Sciatic nerve (tissue), 2 donors: Measurements from ENCODE around the gene RINL. TPM values are rescaled to one million over a fixed set of nuclear protein-coding genes. Genes with fewer than 3 reads are reported as not detected.
A peak's percentile ranks its signal among the peaks of the same experiment; 100 is the strongest.

Source experiments
- ATAC-seq: fragments of 200-7000 bp; cut with Tn5 transposase; one replicate; pipeline ENCODE4 v1.9.1; 2020; ENCODE audit warnings: mild to moderate bottlenecking, moderate library complexity
- DNase-seq: peaks from one replicate; pipeline ENCODE4 v3.0.0-alpha.2; 2020; ENCODE audit warnings: low spot score
- intact Hi-C: fragments of 100-400 bp; cut with DNase I; formaldehyde crosslinking; loops from one replicate; pipeline ENCODE4 v1.14.2; 2022
- total RNA-seq: library from RNA; stranded (reverse); fragmentation: NEBNext Ultra II Directional; extraction: Animal tissue kit (Norgen Biotek cat#: 25700); gene quantifications from one replicate; pipeline ENCODE4 v1.2.1, GENCODE V29; 2021
- donor health status: DM: no; HTN: no; CAD: no.
- donor health status: DM: no; HTN: no; CAD: no.

RINL gene, protein sequence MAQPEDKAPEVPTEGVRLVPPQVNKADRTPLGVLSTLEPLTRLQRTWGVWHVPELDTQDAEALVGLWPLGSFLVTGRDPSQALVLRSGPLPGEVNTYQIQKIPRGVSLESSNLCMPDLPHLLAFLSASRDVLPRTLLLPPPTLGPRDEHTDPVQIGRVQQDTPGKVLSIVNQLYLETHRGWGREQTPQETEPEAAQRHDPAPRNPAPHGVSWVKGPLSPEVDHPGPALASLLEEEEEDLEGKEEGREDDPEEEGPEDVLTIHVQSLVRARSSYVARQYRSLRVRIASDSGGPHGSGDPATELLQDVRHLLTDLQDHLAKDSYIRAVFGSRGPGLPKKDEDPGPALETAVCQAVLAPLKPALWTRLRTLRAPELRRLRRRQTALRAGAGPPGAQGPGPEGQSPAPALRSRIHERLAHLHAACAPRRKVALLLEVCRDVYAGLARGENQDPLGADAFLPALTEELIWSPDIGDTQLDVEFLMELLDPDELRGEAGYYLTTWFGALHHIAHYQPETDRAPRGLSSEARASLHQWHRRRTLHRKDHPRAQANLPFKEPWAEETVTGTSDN
- 9.6 TPM for total RNA-seq

DNA sequence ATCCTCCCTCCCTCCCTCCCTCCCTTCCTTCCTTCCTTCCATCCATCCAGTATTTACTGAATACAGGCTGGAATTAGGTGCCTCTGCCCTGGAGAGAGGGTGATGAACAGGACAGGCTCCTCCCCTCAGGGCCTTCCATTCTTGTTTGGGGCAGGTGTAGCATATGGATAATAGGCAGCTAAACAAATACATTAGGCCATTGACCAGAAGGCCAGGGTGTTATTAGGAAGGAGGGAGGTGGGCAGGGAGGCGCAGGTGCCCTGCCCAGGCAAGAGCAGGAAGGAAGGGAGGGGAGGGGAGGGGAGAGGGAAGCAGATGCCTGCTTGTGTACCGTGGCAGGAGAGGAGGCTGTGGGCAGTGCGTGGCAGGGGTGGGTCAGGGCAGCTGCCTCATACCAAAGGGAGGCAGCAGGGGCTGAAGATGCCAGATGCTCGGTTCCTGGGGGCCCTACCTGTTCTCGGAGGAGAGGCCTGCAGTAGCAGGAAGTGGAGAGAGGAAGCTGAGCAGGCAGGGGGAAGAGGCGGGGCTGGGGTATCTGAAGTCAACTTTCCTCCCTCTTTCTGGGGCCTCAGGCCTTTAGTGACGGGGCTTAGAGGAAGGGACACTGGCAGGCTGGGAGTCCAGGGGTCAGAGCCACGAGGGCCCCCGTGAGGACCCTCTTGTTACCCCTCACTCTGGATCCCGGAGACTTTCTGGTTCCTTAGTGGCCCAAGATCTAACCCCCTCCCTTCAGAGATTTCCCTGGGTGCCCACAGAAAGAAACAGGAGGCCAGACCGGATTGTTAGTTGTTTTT, at the start of gene RINL:
Gene RINL (minus strand): TSS at position 495 of the 794 bp plus-strand sequence. CDS start 1,533 bp downstream, outside the sequence.
- intact Hi-C loops, result no loop called here
- DNase-seq (no peak), ATAC-seq (peak; percentile 38)

DNA sequence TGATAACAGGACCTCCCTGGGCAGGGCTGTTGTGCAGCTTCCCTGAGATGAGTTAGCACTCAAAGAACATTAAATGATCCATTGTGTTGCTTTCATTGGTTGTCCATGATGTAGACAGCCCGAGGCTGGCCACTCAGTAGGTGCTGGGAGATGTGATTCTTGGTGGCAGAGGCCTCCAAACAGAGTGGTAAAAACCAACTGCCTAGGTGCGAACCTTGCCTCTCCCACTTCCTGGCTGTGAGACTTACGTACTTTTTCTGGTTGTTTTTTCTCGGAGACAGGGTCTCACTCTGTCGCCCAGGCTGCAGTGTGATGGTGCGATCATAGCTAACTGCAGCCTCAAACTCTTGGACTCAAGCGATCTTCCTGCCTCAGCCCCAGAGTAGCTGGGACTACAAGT, 46.3 kb upstream of the RINL start:
- DNase-seq (no peak), ATAC-seq (no peak)
- intact Hi-C loops, result loop anchor here (10.0 kb wide), 1 partner anchor 410 kb away; no protein-coding TSS in a partner anchor

DNA sequence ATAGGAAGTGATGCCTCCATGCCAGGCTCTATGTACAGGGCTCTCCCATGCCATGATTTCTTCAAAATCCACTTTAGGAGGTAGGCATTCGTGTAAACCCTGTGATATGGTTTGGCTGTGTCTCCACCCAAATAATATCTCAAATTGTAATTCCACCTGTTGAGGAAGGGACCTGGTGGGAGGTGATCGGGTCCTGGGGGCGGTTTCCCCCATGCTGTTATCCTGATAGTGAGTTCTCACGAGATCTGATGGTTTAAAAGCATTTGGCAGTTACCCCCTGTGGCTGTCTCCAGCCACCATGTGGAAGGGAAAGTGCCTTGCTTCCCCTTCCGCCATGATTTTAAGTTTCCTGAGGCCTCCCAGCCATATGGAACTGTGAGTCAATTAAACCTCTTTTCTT, 44.4 kb upstream of the RINL start:
- DNase-seq, result no peak
- no peak for ATAC-seq
- intact Hi-C loops, result loop anchor here (10.0 kb wide), 1 partner anchor 408 kb away; no protein-coding TSS in a partner anchor

DNA sequence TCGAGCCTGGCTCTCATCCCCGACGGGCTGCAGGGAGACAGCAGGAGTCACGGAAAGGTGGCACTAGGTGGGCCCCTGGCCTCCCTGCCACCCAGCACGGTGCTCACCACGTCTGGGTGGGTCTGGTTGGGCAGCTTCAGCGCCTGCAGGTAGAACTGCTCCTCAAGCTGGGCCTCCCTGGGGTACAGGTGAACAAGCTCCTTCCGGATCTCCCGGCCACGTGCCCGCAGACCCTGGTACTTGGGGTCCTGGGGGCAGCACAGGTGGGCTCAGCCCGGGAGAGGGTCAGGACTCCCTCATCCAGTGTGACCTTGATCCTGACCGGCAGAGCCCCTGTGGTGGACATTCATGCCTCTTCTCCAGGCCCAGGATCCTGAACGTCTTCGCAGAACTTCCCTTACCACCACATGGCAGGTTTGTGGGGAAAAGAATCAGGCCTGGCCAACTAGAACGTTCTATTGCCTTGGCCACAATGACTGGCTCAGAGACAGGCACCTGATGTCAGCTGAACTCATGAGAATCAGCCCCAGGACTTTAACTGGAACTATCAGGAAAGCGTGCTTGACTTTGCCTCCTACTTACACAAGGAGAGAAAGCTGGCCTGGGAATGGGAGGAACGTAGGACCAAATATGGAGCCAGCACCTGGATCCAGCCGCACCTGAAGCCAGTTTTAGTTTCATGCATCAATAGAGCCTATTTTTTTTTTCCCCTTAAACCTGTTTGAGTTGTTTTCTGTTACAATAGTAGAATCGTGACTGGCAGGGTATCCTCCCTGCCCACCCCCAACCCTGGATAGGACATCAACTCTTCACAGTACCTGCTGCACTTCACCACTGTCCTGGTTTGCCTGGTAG, 43.6 kb upstream of the RINL start:
- intact Hi-C loops, result loop anchor here (10.0 kb wide), 1 partner anchor 407 kb away; no protein-coding TSS in a partner anchor
- ATAC-seq, result no peak
- DNase-seq, result no peak

DNA sequence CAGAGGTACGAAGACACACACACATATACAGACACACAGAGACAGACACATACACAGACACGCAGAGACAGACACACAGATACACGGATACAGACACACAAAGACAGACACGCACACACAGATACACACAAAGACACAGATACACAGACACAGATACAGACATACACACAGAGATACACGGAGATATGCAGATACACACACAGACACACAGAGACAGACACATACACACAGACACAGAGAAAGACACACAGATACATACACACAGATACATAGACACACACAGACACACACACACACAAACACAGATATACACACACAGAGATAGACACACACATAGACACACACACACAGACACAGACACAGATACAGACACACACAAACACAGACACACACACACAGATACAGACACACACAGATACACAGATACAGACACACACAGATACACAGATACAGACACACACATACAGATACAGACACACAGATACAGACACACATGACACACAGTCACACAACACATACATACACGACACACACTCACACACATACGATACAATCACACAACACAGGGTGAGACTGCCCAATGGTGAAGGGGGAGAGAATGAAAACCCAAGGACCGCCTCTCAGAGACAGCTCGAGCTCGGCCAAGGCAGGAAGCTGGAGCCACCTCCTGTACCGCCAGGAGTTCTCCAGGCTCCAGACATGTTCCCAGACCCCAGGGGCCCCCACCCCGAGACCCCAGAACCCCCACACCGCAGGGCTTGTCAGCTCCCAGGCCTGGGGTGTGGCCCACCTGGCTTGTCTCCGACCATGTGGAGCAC, 42.7 kb upstream of the RINL start:
- ATAC-seq, result no peak
- intact Hi-C loops, result loop anchor here (10.0 kb wide), 1 partner anchor 406 kb away; no protein-coding TSS in a partner anchor
- no peak for DNase-seq

DNA sequence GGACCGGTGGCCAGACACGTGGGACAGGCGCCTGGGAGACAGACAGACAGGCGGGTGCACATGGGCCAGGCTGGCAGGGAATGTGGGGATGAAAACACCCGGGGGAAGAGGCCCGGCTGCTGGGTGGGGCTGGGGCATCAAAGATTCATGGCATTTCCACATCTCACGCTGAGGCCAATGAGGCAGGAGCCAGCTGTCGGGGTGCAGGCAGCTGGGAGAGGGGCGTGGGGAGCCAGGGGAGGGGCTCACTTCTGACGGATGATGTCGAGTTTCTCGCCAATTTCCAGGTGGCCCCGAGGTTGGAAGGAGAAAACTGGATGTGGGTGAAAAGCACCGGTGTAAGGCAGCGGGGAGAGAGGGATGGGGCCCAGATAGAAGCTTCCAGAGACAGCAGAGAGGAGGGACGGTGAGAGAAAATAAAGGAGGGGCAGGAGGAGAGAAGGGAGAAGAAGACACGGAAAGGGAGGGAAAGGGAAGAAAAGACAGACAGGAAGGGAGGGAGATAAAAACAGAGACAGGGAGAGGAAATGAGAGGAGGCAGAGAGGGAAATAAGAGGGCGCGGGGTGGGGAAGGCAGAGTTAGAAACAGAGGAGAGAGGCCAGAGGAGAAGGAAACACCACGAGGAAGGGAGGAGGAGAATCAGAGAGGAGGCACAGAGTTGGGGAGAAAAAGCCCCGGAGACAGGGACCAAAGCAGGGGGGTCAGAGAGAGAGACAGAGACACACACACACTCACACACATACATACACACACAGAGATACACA, 41.9 kb upstream of the RINL start:
- no peak for ATAC-seq
- no peak for DNase-seq
- intact Hi-C loops, result loop anchor here (10.0 kb wide), 1 partner anchor 405 kb away; no protein-coding TSS in a partner anchor

DNA sequence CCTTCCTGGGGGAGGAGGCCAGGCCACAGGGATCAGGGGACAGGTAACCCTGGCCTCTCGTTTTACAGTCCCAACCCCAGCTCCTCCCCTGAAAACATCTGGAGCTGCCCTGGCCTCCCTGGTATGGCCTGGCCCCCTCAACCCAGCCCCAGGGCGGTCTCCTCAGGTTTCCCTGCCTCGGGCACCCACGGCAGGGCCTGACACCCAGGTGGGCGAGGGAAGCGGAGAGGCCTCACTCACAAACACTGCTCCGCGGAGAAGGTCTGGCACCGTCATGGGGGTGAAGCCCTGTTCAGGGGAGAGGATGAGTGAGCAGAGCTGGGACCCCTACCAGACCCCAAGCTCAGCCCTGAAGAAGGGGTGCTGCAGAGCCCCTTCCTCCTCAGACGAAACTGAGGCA, 40.5 kb upstream of the RINL start:
- ATAC-seq (no peak), DNase-seq (no peak)
- intact Hi-C loops, result no loop called here

DNA sequence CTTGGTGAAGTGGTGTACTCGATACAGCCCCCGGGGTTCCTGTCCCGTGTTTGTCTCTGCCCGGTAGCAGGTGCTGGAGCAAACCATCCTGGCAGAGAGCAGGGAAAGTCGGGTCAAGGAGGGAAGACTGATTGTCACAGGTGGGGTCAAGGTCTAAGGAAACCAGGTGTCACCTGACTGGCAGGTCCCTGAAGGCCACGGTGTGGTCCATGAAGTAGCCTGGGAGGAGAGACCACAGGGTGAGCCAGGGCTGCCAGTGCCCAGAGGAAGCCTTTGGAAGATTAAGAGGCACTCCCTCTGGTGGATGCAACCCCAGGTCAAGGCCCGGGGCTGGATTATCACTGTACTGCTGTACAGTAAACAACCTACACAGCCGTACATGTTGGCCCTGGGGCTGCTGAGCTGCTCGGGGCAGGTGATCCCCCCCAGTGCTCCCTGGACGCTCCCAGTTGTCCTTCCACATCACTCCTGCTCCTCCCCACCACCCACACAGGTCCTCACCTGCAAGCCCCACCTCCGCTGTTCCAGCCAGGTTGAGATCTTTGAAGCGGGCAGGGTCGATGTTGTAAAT, 39.9 kb upstream of the RINL start:
- intact Hi-C loops, result no loop called here
- DNase-seq (no peak), ATAC-seq (no peak)

DNA sequence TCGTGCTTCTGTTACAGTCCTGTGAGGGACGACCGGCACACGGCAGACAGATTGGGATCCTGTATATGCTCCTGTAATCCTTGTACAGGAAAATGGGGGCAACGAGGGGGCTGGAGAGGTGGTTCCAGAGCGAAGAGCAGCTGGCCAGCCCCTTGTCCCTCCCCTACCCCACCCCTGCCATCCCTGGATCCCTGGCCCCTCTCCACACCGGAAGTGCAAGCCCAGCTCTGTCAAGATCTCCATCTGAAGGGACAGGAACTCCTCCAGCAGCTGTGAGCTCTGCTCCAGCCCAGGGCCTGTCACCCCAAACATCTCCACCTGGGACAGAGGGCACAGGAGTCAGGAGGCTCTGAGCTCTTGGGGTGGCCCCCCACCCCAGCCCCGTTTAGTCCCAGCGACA, 39.4 kb upstream of the RINL start:
- ATAC-seq (no peak), DNase-seq (no peak)
- intact Hi-C loops, result no loop called here

DNA sequence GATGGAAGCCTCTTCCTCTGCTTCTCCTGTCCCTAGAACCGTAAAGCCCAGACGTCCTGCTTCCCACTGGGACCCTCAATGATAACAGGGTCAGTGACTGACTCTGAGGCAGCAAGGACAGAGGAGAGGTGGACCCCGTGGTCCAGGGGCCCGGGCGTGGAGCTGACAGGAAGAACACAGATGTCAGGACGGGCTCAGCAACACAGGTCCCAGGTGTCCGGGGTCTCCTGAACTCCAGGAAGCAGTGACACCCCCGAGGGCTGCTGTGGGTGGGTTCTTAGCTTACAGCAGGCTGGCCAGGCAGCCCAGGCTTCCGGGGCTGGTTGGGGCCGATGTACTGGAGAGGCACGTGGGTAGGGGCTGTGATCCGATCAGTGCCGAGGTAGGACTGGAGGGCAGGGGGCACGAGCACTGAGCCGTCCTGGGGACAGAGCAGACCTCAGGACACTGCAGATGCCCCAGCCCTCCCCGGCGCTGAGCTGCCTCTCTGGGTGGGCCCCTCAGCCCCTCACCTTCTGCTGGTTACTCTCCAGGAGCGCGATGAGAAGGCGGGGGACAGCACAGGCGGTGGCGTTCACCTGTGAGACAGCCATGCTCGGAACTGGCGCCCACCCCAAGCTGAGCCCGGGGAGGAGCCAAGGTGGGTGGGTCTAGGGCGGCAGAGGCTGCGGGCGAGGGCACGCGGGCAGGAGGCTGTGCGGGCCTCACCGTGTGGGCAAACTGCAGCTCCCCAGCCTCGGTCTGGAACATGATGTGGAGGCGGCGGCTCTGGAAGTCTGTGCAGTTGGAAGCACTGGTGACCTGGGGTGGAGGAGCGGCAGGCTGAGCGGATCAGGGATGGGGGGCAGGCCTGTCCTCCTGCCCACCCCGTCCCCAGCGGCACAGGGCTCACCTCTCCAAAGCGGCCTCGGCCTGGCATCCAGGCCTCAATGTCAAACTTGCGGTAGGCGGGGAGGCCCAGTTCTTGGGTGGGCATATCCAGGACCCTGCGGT, 37.5 kb upstream of the RINL start:
- no peak for ATAC-seq
- intact Hi-C loops, result no loop called here
- no peak for DNase-seq

DNA sequence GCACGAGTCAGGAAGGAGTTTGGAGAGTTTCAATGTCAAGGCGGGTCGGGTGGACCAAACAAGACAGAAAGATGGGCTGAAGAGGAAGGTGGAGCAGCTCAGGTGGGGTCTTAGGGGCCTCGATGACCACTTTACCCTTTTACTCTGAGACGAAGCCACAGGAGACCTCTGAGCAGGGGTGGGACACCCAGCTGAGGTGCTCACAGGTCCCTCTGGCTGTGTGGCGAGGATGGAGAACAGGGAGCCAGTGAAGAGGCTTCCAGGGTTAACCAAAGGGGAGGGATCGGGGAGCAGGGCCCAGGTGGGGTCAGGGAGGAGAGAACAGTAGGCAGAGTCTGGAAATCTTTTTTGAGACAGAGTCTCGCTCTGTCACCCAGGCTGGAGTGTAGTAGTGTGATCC, 35.9 kb upstream of the RINL start:
- ATAC-seq (no peak), DNase-seq (no peak)
- intact Hi-C loops, result no loop called here

DNA sequence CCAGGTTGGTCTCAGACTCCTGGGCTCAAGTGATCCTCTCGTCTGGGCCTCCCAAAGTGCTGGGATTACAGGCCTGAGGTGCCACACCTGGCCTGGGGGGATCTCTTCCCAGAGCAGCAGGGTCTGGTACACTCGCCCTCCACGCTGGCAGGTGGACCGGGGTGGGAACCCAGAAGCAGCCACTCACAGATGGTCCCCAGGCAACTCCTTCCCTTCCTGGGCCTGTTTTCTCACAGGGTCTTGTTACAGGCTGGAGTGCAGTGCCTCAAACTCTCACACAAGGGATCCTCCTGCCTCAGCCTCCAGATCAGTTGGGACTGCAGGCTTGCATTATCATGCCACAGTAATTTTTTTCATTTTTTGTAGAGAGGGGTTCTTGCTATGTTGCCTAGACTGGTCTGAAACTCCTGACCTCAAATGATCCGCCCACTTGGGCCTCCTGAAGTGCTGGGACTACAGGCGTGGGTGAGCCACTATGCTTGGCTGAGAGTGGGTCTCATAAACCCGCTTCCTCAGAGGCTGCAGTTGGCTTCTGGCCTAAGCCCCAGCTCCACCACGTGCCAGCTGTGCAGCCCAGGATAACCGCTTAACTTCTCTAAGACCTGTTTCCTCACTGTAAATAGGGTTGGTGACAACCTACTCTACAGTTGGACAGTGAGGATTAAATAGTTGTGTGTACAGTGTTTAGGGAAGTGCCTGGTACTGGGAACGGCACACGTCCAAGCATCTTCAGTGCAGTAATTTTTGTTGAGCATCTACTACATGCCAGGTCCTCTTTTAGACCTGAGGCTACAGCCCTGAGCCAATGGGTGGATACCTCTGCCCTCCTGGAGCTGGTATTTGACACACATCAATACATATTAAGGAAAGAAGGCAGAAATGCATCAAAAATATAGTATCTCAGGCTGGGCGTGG, 34.8 kb upstream of the RINL start:
- no peak for ATAC-seq
- intact Hi-C loops, result no loop called here

DNA sequence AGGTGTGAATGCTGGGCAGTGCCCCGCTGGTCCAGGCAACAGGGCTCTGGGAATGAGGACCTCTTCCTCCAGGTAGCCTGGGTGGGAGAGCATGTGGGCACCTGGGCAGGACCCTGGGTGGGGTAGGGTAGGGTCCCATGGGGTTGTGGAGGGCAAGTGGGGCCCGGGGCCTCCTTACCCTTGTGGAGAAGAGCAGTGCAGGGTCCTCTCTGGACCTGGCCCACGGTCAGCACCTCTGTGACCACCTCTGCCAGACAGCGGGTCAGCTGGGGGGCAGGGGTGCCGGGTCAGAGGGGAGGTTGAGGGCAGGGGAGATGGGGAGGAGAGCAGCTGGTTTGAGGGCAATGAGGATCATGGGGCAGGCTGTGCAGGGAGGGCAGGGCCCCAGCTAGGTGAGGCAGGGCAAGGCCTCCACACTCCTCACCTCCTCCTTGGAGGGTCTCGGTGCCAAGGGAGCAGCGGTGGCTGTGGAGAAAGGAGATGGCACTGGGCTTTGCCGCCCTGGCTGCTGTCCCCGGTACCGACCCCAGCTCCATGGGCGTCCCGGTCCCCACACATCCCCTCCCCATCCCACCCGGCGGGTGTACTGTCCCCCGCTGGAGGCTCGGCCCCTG, 33.4 kb upstream of the RINL start:
- DNase-seq (no peak), ATAC-seq (no peak)
- intact Hi-C loops, result no loop called here

More for the DNA sequence above, 34.8 kb upstream of the RINL start:
- no peak for DNase-seq

DNA sequence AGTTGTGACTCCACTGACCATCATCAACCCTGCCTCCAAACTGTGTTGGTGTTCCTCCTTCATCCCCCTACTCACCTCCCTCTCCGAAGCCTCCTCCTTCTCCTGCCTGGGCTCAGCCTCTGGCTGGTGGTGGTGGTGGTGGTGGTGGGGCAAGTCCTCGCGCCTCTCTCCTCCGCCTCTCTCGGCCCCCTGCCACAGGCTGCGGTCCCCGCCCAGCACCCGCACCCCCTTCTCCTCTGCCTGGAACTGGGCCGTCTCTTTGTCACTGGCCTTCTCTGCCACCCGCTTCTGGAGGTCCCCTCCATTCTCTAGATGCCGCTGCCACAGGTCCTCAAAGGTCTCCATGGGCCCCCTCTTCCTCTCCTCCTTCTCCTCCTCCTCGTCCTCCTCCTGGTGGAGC, 32.4 kb upstream of the RINL start:
- DNase-seq (no peak), ATAC-seq (no peak)
- intact Hi-C loops, result no loop called here
